ENCODE data around the gene MIPOL1. TPM values are rescaled to one million over a fixed set of nuclear protein-coding genes. Genes with fewer than 3 reads are reported as not detected.

The MIPOL1 gene
- total and polyA plus RNA-seq, 10 donors = 0.50 to 15.5 (median 7.3) TPM

DNA sequence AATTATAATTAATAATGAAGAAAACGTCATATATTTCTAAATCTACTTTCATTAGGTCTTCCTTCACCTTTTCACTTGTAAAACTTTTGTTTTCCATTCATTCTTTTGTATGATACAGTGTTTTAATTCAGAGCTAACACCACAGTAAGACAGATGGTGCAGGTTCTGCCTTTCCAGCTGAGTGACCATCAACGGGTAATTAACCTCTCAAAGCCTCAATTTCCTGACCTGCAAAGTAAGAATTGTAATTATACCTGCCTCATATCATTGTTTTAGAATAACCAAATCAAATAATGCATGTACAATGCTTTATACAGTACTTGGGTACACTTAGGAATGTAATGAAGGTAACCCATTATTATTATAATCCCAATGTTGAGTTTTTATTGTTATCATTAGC, 239.8 kb downstream of the MIPOL1 start:
- Histone ChIP-seq H3K9me3 (peaks cover 0 to 23% (median 5%) of the 10 kb centered on the region in 8 donors), H3K27ac (no peak overlapping the region), H3K36me3 (no peaks in the 10 kb centered on the region), H3K4me1 (no peaks in the 10 kb centered on the region), H3K4me3 (no peak overlapping the region), H3K27me3 (replicated peaks in 1 of 7) (no peaks in the 10 kb centered on the region)
- 47 to 64% (median 61%) methylated on average over 2 of the region's 2 CpGs for WGBS, 5 donors
- TF ChIP-seq POLR2AphosphoS5 (IDR thresholded peaks at IDR 0.05) (no peak), POLR2A (IDR thresholded peaks at IDR 0.05) (no peak)
- TF ChIP-seq, protein P1, sequence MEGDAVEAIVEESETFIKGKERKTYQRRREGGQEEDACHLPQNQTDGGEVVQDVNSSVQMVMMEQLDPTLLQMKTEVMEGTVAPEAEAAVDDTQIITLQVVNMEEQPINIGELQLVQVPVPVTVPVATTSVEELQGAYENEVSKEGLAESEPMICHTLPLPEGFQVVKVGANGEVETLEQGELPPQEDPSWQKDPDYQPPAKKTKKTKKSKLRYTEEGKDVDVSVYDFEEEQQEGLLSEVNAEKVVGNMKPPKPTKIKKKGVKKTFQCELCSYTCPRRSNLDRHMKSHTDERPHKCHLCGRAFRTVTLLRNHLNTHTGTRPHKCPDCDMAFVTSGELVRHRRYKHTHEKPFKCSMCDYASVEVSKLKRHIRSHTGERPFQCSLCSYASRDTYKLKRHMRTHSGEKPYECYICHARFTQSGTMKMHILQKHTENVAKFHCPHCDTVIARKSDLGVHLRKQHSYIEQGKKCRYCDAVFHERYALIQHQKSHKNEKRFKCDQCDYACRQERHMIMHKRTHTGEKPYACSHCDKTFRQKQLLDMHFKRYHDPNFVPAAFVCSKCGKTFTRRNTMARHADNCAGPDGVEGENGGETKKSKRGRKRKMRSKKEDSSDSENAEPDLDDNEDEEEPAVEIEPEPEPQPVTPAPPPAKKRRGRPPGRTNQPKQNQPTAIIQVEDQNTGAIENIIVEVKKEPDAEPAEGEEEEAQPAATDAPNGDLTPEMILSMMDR (IDR thresholded peaks at IDR 0.05 in 8 of 11, conservative IDR thresholded peaks at IDR 0.05 in 3 of 11) = no peak
- no peak for DNase-seq
- intact Hi-C loops (cut with DNase I; ENCODE audit: low total_unique reads) = no loop called here

DNA sequence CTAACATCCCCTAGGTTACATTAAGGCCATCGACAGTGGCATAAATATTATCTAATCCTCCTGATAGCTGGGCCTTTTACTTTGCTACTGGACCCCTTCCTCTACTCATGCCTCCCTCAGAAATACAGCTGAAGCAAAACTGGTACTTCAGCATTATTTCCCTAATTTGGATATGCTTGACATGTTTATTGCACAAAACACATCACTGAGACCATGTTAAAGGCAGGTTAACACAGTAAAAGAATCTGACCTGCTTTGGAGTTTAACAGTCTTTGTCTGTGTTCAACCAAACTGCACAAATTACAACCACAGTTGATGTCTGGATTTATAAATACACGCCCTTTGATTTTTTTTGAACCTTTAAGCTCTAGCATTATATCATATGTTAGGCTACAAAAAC, 240.7 kb downstream of the MIPOL1 start:
- Histone ChIP-seq H3K27me3 (replicated peaks in 1 of 7) (no peaks in the 10 kb centered on the region), H3K4me3 (no peak overlapping the region), H3K4me1 (no peaks in the 10 kb centered on the region), H3K9me3 (peaks cover 0 to 18% (median 2%) of the 10 kb centered on the region in 8 donors), H3K27ac (no peak overlapping the region), H3K36me3 (no peaks in the 10 kb centered on the region)
- DNase-seq = no peak
- intact Hi-C loops (cut with DNase I; ENCODE audit: low total_unique reads) = no loop called here
- 77 to 85% (median 79%) methylated on average over 2 of the region's 2 CpGs for WGBS, 5 donors
- TF ChIP-seq, protein P1 (IDR thresholded peaks at IDR 0.05 in 8 of 11, conservative IDR thresholded peaks at IDR 0.05 in 3 of 11) = no peak
- no peak for TF ChIP-seq POLR2A (IDR thresholded peaks at IDR 0.05)
- TF ChIP-seq POLR2AphosphoS5 (IDR thresholded peaks at IDR 0.05) = no peak

DNA sequence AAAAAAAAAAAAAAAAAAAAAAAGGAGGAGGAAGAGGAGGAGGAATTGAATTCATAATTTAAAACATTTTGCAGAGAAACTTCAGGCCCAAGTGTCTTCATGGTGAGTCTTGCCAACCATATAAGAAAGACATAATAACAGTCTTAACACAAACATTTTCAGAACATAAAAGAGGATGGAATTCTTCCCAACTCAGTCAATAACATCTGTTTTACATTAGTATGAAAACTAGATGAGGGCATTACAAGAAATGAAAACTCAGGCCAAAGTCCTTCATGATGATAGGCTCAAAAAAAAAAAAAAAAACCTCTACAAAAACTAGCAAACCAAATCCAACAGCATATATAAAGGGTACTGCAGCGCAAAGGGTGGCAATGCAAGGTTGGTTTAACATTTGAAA, 245.7 kb downstream of the MIPOL1 start:
- intact Hi-C loops (cut with DNase I; ENCODE audit: low total_unique reads) = no loop called here

DNA sequence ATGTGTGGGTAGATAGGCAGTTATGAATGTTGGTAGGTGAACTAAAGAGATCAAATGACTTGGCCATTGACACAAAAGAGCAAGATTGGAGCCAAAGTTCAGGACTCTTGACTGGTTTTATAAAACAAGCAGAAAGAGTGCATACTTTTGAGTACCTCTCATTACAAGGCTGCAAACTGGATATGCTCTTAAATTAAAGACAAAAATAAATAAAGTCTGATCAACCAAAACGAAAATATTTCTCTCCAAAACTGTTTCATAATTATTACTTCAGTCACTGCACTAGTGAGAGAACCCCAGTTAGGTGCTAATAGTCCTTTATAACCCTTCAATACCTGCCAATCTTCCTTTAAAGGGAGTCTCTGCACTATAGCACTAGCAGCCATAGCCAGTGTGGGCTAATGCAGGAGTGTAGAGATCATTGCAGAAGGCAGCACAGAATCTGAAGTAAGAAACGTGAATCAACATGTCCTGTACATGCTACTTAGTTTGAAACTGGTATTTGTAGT, 250.2 kb downstream of the MIPOL1 start:
- 35 to 64% (median 42%) methylated on average over 2 of the region's 2 CpGs for WGBS, 5 donors
- no peak overlapping the region for H3K27ac ChIP-seq
- TF ChIP-seq POLR2AphosphoS5 (IDR thresholded peaks at IDR 0.05) (no peak), POLR2A (IDR thresholded peaks at IDR 0.05) (no peak)
- TF ChIP-seq, protein P1 (IDR thresholded peaks at IDR 0.05 in 8 of 11, conservative IDR thresholded peaks at IDR 0.05 in 3 of 11) = no peak
- H3K4me3 ChIP-seq = no peak overlapping the region
- no peaks in the 10 kb centered on the region for H3K27me3 ChIP-seq (replicated peaks in 1 of 7)
- DNase-seq = no peak
- H3K36me3 ChIP-seq = no peaks in the 10 kb centered on the region
- no peaks in the 10 kb centered on the region for H3K4me1 ChIP-seq
- peaks cover 0 to 9% (median 4%) of the 10 kb centered on the region in 8 donors for H3K9me3 ChIP-seq
- intact Hi-C loops (cut with DNase I; ENCODE audit: low total_unique reads) = no loop called here

More for the DNA sequence above, 245.7 kb downstream of the MIPOL1 start:
- H3K4me1 ChIP-seq = no peaks in the 10 kb centered on the region
- no peaks in the 10 kb centered on the region for H3K36me3 ChIP-seq
- H3K27ac ChIP-seq = no peak overlapping the region
- no peak overlapping the region for H3K4me3 ChIP-seq
- peaks cover 0 to 12% (median 4%) of the 10 kb centered on the region in 8 donors for H3K9me3 ChIP-seq
- 75 to 92% (median 88%) methylated on average over 1 of the region's 1 CpG for whole genome bisulfite sequencing, 5 donors
- no peaks in the 10 kb centered on the region for H3K27me3 ChIP-seq (replicated peaks in 1 of 7)
- TF ChIP-seq, protein P1 (IDR thresholded peaks at IDR 0.05 in 8 of 11, conservative IDR thresholded peaks at IDR 0.05 in 3 of 11) = no peak
- no peak for TF ChIP-seq POLR2AphosphoS5 (IDR thresholded peaks at IDR 0.05)
- no peak for TF ChIP-seq POLR2A (IDR thresholded peaks at IDR 0.05)
- no peak for DNase-seq
